Gastrocnemius medialis (tissue), 4 donors: ENCODE results near the gene PLD1. TPM values are rescaled to one million over a fixed set of nuclear protein-coding genes. Genes with fewer than 3 reads are reported as not detected.

Source experiments
- ATAC-seq, 2 donors: fragments of 150-250 bp; one replicate each; pipeline ENCODE4 v1.9.1; 2016
- DNase-seq, 2 donors: peaks; one replicate each; pipeline ENCODE4 v3.0.0-alpha.2; 2019
- H3K27ac ChIP-seq, 4 donors: fragments of 200-600 bp; sonication (generic); 1 replicate in 1 of 4; 2 replicates in 3 of 4; pipeline ENCODE4 v1.5.1; 2016 to 2018; ENCODE audit warnings: mild to moderate bottlenecking in 2 of 4, moderate library complexity in 1 of 4
- H3K27me3 ChIP-seq, 3 donors: fragments of 200-600 bp; sonication (generic) in 2 of 3; 1 replicate in 1 of 3; 2 replicates in 2 of 3; pipeline versions ENCODE4 v1.5.1 to v1.6.0; 2016 to 2019; ENCODE audit warnings: mild to moderate bottlenecking in 1 of 3, moderate library complexity in 1 of 3
- H3K36me3 ChIP-seq, 2 donors: fragments of 200-600 bp; sonication (generic) in 1 of 2; one replicate each; pipeline ENCODE4 v1.5.1; 2017 to 2018
- H3K4me1 ChIP-seq, 2 donors: fragments of 200-600 bp; sonication (generic) in 1 of 2; one replicate each; pipeline ENCODE4 v1.5.1; 2016 to 2017; ENCODE audit warnings: mild to moderate bottlenecking in 2 of 2
- H3K4me3 ChIP-seq, 4 donors: fragments of 200-600 bp; sonication (generic) in 3 of 4; 1 replicate in 1 of 4; 2 replicates in 3 of 4; pipeline ENCODE4 v1.5.1; 2016 to 2019; ENCODE audit warnings: mild to moderate bottlenecking in 2 of 4
- H3K9me3 ChIP-seq, 3 donors: fragments of 200-600 bp; sonication (generic) in 2 of 3; 1 replicate in 1 of 3; 2 replicates in 2 of 3; pipeline ENCODE4 v1.5.1; 2016 to 2019
- POLR2A ChIP-seq, 2 donors: fragments of 450-650 bp; IDR thresholded peaks; one replicate each; pipeline ENCODE4 v1.6.1; 2017; ENCODE audit warnings: antibody characterized with exemption in 2 of 2, mild to moderate bottlenecking in 2 of 2, moderate library complexity in 2 of 2
- in situ Hi-C, 4 donors: fragments of 200-750 bp; cut with MboI; loops; one replicate each; pipeline versions ENCODE4 v1.15.0 to v1.8.0; 2017; ENCODE audit warnings: low sequenced_read_pairs in 4 of 4
- intact Hi-C: fragments of 100-400 bp; cut with DNase I; formaldehyde crosslinking; loops from one replicate; pipeline ENCODE4 v1.15.1; 2023; ENCODE audit warnings: low total_unique reads
- total RNA-seq, 4 donors: library from RNA; depleted of rRNA; stranded (reverse); fragments of >200 nt; gene quantifications; one replicate each; pipeline versions ENCODE4 v1.1.0 to v1.2.3, GENCODE V29; 2016
- TF ChIP-seq, protein P1 (sequence below), 5 experiments: fragments of 450-650 bp in 3 of 5; fragments of 200-600 bp in 2 of 5; sonication (generic) in 2 of 5; IDR thresholded peaks in 4 of 5; conservative IDR thresholded peaks in 1 of 5; 1 replicate in 4 of 5; 2 replicates in 1 of 5; pipeline ENCODE4 v1.5.1; 2016 to 2019; ENCODE audit warnings: antibody characterized with exemption in 5 of 5, mild to moderate bottlenecking in 3 of 5, moderate library complexity in 3 of 5

PLD1 gene
- total RNA-seq, 4 donors from 2014 or later, result 1.9 to 5.6 (median 4.6) TPM

DNA sequence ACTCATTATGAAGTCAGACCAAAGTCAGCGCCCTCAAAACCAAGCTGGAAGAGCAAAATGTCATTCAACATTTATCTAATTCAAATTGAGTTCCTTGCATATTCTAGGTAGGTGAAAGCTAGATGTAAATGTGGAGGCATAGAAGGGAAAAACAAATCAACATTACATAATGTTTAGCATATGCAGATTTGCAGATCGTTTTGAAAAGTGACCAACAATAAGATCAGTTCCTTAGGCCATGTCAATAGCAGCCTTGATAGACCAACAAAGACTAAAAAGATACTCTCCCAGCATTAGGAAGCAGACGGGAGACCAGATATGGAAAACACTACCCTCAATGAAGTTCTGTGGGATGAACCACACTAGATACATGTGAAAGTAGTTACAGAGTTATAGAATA, 83.0 kb downstream of the PLD1 start:
- Histone ChIP-seq H3K36me3 (no peaks in the 10 kb centered on the region), H3K4me3 (no peak overlapping the region), H3K27ac (no peak overlapping the region), H3K4me1 (no peaks in the 10 kb centered on the region), H3K27me3 (no peaks in the 10 kb centered on the region), H3K9me3 (no peaks in the 10 kb centered on the region)
- intact Hi-C loops, result no loop called here
- DNase-seq (no peak), ATAC-seq (no peak)
- TF ChIP-seq, protein P1, sequence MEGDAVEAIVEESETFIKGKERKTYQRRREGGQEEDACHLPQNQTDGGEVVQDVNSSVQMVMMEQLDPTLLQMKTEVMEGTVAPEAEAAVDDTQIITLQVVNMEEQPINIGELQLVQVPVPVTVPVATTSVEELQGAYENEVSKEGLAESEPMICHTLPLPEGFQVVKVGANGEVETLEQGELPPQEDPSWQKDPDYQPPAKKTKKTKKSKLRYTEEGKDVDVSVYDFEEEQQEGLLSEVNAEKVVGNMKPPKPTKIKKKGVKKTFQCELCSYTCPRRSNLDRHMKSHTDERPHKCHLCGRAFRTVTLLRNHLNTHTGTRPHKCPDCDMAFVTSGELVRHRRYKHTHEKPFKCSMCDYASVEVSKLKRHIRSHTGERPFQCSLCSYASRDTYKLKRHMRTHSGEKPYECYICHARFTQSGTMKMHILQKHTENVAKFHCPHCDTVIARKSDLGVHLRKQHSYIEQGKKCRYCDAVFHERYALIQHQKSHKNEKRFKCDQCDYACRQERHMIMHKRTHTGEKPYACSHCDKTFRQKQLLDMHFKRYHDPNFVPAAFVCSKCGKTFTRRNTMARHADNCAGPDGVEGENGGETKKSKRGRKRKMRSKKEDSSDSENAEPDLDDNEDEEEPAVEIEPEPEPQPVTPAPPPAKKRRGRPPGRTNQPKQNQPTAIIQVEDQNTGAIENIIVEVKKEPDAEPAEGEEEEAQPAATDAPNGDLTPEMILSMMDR (IDR thresholded peaks at IDR 0.05 in 4 of 5, conservative IDR thresholded peaks at IDR 0.05 in 1 of 5), result no peak
- TF ChIP-seq POLR2A (IDR thresholded peaks at IDR 0.05), result no peak
- in situ Hi-C loops, result no loop called here

DNA sequence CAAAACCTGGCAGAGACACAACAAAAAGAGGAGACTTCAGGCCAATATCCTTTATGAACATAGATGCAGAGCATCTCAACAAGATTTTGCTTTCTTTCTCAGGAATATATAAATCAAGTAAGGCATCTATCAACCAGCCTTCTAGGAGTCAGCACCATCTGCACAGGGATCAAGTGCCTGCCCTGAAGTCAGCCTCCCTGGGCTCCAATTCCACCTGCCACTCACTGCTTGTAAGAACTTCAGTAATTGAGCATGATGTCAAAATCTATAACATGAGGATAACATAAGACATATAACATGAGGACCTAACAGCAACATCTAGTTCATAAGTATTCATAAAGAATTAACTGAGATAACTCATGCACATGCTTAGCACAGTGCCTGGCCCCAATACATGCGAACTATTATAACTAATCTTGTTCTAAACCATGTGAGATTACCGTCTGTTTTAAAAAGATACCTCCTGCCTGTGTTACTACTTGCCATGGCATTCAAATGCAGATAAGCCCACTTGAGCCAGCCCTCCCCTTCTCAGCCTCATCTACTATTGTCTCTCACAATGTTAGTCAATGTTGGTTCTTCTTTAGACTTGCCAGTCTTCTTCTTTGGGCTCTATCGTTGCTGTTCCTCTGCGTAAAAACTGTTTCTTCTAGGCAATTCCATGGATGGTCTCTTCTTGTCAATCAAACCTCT, 91.6 kb downstream of the PLD1 start:
- H3K4me1 ChIP-seq, result no peaks in the 10 kb centered on the region
- ATAC-seq (no peak), DNase-seq (no peak)
- TF ChIP-seq POLR2A (IDR thresholded peaks at IDR 0.05), result no peak
- TF ChIP-seq, protein P1 (IDR thresholded peaks at IDR 0.05 in 4 of 5, conservative IDR thresholded peaks at IDR 0.05 in 1 of 5), result no peak
- no peak overlapping the region for H3K27ac ChIP-seq
- in situ Hi-C loops (no loop called here), intact Hi-C loops (no loop called here)
- no peaks in the 10 kb centered on the region for H3K36me3 ChIP-seq
- no peaks in the 10 kb centered on the region for H3K9me3 ChIP-seq
- no peaks in the 10 kb centered on the region for H3K27me3 ChIP-seq
- H3K4me3 ChIP-seq, result no peak overlapping the region

DNA sequence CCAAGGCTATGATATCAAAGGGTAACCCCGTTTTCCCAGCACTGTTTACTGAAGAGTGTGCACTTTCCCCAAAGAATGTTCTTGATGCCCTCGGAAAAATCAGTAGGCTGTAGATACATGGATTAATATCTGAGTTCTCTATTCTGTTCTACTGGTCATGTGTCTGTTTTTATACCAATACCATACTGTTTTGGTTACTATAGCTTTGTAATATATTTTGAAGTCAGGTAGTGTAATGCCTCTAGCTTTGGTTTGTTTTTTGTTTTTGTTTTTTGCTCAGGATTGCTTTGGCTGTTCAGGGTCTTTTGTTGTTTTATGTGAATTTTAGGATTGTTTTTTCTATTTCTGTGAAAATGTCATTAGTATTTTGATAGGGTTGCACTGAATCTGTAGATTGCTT, 95.1 kb downstream of the PLD1 start:
- Histone ChIP-seq H3K4me3 (no peak overlapping the region), H3K36me3 (no peaks in the 10 kb centered on the region), H3K27ac (no peak overlapping the region), H3K4me1 (no peaks in the 10 kb centered on the region), H3K9me3 (no peaks in the 10 kb centered on the region), H3K27me3 (no peaks in the 10 kb centered on the region)
- in situ Hi-C loops (no loop called here), intact Hi-C loops (no loop called here)
- no peak for ATAC-seq
- TF ChIP-seq, protein P1 (IDR thresholded peaks at IDR 0.05 in 4 of 5, conservative IDR thresholded peaks at IDR 0.05 in 1 of 5), result no peak
- no peak for TF ChIP-seq POLR2A (IDR thresholded peaks at IDR 0.05)
- no peak for DNase-seq

GRCh38 chr3:171712171-171712938, 97.9 kb downstream of the PLD1 start:
- ATAC-seq (no peak), DNase-seq (no peak)
- intact Hi-C loops, result no loop called here
- in situ Hi-C loops, result no loop called here
- Histone ChIP-seq H3K9me3 (no peaks in the 10 kb centered on the region), H3K27me3 (no peaks in the 10 kb centered on the region), H3K27ac (no peak overlapping the region), H3K4me3 (no peak overlapping the region), H3K4me1 (no peaks in the 10 kb centered on the region), H3K36me3 (no peaks in the 10 kb centered on the region)
- no peak for TF ChIP-seq POLR2A (IDR thresholded peaks at IDR 0.05)
- TF ChIP-seq, protein P1 (IDR thresholded peaks at IDR 0.05 in 4 of 5, conservative IDR thresholded peaks at IDR 0.05 in 1 of 5), result no peak
